Neural cell (in vitro differentiated cells): Measurements from ENCODE around the gene USF1.

Experiments used
- EP300 ChIP-seq: fragments of 450-650 bp; conservative IDR thresholded peaks from 2 replicates; pipeline ENCODE4 v1.6.1; 2014; ENCODE audit warnings: antibody characterized with exemption, mild to moderate bottlenecking, moderate library complexity; ENCODE audit not compliant: poor library complexity, severe bottlenecking
- EZH2 ChIP-seq: fragments of 200-600, 300-800 bp; shearing (Covaris generic), sonication (generic); IDR thresholded peaks from 2 replicates; pipeline ENCODE4 v1.6.1; 2014; ENCODE audit warnings: antibody characterized with exemption, low read length, borderline replicate concordance, mild to moderate bottlenecking; ENCODE audit not compliant: insufficient read depth, poor library complexity, severe bottlenecking
- MXI1 ChIP-seq: fragments of 450-650 bp; conservative IDR thresholded peaks from 2 replicates; pipeline ENCODE4 v1.6.1; 2014; ENCODE audit warnings: antibody characterized with exemption, mild to moderate bottlenecking; ENCODE audit not compliant: poor library complexity, severe bottlenecking
- POLR2AphosphoS5 ChIP-seq: IDR thresholded peaks from 2 replicates; pipeline ENCODE4 v1.6.1; 2012
- RAD21 ChIP-seq: fragments of 450-650 bp; conservative IDR thresholded peaks from 2 replicates; pipeline ENCODE4 v1.6.1; 2014; ENCODE audit warnings: antibody characterized with exemption, mild to moderate bottlenecking, moderate library complexity
- REST ChIP-seq: IDR thresholded peaks from 2 replicates; pipeline ENCODE4 v1.6.1; 2012; ENCODE audit warnings: borderline replicate concordance
- SMC3 ChIP-seq: fragments of 450-650 bp; conservative IDR thresholded peaks from 2 replicates; pipeline ENCODE4 v1.6.1; 2014; ENCODE audit warnings: antibody characterized with exemption, mild to moderate bottlenecking, moderate library complexity; ENCODE audit not compliant: poor library complexity
- TAF1 ChIP-seq: IDR thresholded peaks from 2 replicates; pipeline ENCODE4 v1.6.1; 2012; ENCODE audit warnings: low read depth
- TF ChIP-seq, protein P1 (sequence below): fragments of 450-650 bp; IDR thresholded peaks from 2 replicates; pipeline ENCODE4 v1.5.1; 2014; ENCODE audit warnings: antibody characterized with exemption, mild to moderate bottlenecking, moderate library complexity; ENCODE audit not compliant: poor library complexity, severe bottlenecking

DNA sequence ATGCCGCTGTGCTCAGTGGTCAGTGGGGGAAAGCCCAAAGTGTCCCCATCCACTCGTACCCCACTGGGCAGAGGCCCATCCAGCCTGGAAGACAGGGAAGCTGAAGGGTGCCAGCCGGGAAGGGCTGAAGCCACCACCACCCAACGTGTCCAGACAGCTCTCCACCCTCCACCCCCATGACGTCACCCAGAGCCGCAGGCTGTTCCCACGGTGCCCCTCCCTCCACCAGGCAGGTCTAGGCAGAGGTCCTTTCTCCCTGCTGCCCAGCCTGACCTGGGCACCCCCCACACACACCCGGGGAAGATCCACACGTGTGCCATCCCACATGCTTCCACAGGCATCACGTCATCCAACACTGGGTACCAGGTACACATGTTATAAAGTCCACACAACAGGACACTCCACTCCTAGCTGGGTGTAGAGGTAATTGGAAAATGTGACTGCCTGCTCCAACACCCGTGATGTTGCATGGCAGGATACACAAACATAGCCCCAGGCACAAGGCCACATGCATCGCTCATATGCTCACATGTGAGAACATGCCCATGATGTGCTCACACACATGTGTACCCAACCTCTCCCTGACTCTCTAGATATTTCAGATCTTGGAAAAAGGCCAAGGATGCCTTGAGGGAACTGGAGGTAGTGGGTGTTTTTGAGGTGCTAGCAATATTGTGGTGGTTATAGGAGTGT is 29.0 kb upstream of the USF1 start:
- no peak for TF ChIP-seq REST
- no peak for TF ChIP-seq EP300
- no peak for TF ChIP-seq POLR2AphosphoS5
- TF ChIP-seq, protein P1, sequence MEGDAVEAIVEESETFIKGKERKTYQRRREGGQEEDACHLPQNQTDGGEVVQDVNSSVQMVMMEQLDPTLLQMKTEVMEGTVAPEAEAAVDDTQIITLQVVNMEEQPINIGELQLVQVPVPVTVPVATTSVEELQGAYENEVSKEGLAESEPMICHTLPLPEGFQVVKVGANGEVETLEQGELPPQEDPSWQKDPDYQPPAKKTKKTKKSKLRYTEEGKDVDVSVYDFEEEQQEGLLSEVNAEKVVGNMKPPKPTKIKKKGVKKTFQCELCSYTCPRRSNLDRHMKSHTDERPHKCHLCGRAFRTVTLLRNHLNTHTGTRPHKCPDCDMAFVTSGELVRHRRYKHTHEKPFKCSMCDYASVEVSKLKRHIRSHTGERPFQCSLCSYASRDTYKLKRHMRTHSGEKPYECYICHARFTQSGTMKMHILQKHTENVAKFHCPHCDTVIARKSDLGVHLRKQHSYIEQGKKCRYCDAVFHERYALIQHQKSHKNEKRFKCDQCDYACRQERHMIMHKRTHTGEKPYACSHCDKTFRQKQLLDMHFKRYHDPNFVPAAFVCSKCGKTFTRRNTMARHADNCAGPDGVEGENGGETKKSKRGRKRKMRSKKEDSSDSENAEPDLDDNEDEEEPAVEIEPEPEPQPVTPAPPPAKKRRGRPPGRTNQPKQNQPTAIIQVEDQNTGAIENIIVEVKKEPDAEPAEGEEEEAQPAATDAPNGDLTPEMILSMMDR: no peak
- TF ChIP-seq TAF1: no peak
- TF ChIP-seq SMC3: no peak
- no peak for TF ChIP-seq EZH2
- TF ChIP-seq MXI1: no peak
- TF ChIP-seq RAD21: no peak
